NCI-H2171 treated with DMSO at 0.1 percent for 48 hours (cell line): Measurements from ENCODE around the gene BTBD19.

Source experiments
- DNase-seq: peaks from one replicate; lab custom pipeline; 2025; lab: John Stamatoyannopoulos, UW

BTBD19 gene

DNA sequence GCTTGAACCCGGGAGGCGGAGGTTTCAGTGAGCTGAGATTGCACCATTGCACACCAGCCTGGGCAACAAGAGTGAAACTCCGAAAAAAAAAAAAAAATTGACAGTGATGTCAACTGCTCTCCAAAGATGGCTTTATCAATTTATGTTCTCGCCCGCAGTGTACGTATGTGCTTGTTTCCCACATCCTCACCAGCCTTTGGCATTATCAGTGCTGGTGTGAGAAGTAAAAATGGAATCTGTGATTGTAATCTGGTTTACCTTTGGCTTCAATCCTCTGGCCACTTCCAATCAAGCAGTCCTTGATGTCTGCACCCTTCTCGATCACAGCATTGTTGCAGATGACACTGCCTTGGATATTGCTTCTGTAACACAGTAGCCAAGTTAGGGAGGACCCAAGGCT lies 49.1 kb downstream of the BTBD19 start:
- no peak for DNase-seq

DNA sequence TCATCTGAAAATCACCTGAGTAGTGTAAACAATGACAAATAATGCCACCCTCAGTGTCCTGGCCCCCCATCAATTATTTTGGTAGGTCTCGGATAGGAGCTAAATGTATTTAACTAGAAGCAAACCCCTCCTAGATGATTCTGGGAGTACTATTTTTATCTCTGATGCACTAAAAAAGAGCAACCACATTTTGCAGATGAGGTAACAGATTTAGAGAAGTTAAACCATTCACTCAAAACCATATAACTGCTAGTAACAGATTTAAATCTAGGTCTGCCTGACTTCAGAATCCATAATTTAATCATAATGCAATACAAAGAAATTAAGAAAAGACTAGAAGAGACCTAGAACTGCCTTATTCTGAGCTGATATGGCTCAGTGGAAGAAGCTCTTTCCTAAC lies 52.0 kb downstream of the BTBD19 start:
- DNase-seq: no peak

- no peak for DNase-seq
These were observed 52.6 kb downstream of the BTBD19 start for GRCh38 chr1:44860891-44861425.

- no peak for DNase-seq
These were observed 54.6 kb downstream of the BTBD19 start for GRCh38 chr1:44862829-44863401.
